Subcutaneous adipose tissue (tissue), 4 donors: ENCODE results near the gene TRMT1. TPM values are rescaled to one million over a fixed set of nuclear protein-coding genes. Genes with fewer than 3 reads are reported as not detected.

Experiments used
- total RNA-seq, 4 donors: library from RNA; depleted of rRNA; stranded (reverse); fragments of >200 nt; gene quantifications; one replicate each; pipeline ENCODE4 v1.1.0, GENCODE V29; 2016
- TF ChIP-seq, protein P1 (sequence below): fragments of 450-650 bp; IDR thresholded peaks from one replicate; pipeline ENCODE4 v1.5.1; 2016; ENCODE audit warnings: low read depth, mild to moderate bottlenecking, control low read depth, antibody characterized with exemption, moderate library complexity

TRMT1 gene
- total RNA-seq, result 10 to 100 TPM; 19.5 to 35.6 (median 27.2) TPM

GRCh38 chr19:13116282-13117175, at the start of gene TRMT1:
TRMT1 (minus strand) TSS chr19:13116740; CDS start chr19:13116399, 341 bp downstream.
- TF ChIP-seq, protein P1, sequence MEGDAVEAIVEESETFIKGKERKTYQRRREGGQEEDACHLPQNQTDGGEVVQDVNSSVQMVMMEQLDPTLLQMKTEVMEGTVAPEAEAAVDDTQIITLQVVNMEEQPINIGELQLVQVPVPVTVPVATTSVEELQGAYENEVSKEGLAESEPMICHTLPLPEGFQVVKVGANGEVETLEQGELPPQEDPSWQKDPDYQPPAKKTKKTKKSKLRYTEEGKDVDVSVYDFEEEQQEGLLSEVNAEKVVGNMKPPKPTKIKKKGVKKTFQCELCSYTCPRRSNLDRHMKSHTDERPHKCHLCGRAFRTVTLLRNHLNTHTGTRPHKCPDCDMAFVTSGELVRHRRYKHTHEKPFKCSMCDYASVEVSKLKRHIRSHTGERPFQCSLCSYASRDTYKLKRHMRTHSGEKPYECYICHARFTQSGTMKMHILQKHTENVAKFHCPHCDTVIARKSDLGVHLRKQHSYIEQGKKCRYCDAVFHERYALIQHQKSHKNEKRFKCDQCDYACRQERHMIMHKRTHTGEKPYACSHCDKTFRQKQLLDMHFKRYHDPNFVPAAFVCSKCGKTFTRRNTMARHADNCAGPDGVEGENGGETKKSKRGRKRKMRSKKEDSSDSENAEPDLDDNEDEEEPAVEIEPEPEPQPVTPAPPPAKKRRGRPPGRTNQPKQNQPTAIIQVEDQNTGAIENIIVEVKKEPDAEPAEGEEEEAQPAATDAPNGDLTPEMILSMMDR, result no peak

DNA sequence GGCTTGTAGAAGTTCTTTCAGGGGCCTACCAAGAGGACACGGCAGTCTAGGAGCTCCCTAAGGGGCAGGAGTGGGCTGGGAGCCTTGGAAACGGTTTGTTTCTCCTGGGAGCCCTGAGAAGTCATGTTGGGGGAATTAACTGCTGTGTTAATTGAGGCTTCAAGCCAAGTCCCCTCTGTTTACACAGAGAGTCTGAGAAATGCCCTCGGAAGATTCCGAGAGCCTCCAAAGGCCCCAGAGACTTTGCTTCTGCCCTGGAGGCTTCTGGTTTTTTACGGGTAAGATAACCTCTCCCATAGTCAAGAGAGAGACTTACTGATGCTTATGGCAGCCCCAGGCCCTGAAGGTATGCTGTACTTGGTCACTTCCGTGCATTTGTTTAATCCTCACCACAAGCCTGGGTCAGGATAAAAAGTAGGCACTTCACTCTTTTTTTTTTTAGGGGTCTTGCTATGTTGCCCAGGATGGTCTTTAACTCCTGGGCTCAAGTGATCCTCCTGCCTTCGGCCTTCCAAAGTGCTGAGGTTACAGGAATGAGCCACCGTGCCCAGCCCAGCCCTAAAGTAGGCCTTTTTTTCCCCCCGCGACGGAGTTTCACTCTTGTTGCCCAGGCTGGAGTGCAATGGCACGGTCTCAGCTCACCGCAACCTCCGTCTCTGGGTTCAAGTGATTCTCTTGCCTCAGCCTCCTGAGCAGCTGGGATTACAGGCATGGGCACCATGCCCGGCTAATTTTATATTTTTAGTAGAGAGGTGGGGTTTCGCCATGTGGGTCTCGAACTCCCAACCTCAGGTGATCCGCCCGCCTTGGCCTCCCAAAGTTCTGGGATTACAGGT, 48.8 kb upstream of the TRMT1 start:
- TF ChIP-seq, protein P1, result no peak

DNA sequence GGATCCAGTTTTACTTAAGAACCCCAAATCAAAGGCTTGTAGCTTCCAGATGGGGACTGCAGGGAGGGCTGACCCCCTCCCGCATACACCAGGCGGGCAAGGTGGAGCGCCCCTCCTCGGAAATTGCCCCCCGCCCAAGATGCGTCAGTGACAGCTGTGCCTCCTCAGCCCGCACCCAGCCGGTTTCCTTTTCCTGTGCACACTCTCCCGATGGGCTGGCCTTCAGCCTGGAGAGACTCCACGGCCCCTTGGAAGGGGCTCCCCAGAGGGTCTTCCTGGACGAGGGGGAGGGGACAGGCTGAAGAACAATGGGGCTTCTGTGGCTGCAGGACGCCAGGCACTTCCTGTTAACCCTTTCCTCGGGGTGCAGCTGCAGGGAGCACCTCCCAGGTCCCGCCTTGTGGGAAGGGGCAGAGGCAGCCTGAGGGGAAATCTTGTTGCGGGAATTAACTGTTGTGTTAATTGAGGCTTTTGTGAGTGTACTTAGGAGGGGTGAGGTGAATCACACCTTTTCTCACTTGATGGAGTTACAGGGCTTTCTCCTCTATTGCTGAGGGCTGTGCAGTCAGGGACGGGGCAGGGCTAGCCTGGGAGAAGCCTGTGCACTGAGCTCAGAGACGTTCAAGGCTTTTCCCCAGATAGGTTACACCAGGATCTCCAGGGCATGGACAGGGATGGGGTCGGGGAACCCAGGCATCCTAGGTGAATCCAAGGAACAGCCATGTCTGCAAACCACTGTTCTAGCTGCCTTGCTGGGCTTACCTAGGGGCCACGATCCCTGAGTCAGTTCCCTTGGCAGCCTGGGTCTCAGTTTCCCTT, 48.0 kb upstream of the TRMT1 start:
- TF ChIP-seq, protein P1, result no peak

DNA sequence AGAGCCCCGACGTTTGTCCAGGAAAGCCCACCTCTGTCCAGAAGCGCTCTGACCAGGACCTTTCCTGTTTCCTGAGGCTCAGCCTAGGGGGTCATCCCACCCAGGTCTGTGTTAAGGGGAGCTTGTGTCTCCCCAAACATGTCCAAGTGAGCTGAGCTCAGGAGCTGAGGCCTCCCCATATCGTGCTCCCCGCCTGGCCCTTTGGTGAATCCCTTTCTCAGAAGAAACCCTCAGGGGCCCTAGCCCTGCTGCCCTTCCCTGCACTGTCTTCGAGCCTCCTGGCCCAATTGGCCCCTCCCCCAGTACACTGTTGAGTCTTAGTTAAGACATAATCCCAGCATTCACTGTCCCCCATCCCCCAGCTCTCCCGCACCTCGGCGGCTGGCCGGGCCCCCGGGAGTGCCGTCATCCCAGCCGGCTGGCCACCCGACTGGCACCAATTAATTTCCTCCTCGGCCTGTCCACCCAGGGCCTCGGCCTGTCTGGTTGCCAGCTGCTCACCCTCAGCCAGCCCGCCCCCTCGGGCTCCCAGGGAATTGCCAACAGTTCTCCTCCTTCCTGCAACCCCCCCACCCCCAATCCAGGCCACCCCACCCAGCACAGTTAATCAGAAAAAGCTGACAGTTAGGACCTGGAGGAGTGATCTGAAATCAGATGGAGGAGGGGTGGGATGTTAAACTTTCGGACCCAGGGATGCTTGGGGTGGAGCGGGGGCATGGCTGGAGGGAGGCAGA, 47.2 kb upstream of the TRMT1 start:
- TF ChIP-seq, protein P1, result no peak

DNA sequence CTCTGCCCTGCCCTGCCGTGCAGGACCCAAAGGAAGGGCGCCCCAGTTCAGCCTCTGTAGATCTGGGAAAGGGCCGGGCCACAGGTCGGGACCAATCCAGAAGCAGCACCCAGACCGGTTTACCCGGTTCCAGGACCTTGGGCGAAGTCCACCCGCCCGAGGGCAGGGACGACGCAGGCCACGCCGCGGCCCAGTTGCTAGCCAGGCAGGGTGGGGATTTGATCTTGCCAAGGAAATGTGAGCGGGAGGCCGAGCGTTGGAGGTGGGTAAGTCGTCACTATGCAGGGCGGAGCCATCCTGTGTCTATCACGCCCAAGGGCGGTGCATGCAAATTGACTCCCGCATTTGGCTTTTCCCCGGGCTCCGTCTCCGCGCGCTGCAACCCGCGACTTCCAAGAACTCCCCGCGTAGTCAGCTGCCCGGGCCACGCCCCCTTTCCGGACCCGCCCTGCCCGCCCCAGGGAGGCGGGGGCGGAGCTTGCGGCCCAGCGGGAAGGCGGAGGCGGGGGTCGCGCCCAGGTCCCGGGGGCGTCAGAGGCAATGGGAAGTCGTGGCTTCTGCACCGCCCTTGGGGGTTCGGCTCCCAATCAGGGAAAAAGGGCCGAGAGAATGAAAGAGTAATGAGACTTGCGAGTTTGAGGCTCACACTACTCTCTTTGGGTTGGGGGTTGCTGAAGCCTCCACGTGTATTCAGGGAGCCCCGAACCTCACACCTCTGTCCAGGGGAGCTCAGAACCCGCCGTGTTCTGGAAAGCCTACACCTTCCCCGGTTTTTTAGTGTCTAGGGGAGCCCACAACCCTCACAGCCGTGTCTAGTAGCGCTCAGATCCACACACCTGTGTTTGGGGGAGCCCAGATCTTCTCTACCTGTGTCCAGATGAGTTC, 46.4 kb upstream of the TRMT1 start:
- TF ChIP-seq, protein P1, result no peak

DNA sequence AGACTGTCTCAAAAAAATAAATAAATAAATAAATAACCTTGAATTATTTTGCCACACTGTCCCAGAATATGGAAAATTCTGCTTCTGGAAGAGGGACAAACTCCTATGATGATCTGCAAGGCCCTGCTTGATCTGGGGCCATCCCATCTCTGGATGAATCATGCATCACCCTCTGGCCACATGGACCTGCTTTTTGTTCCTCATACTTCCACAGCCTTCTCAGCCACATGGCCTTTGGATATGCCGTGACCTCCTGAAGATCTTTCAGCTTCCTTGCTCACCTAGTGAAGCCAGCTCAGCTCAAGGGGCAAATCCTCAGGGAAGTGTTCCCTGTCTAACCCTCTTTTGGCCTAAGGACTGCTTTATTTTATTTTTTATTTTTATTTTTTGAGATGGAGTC, 44.0 kb upstream of the TRMT1 start:
- TF ChIP-seq, protein P1, result no peak
